ES-I3 (cell line): ENCODE measurements around the gene GLP1R.

ENCODE experiments used
- H3K36me3 ChIP-seq: 2 replicates; pipeline ENCODE4 v1.6.1; 2013; ENCODE audit warnings: mild to moderate bottlenecking, low read length, control low read depth, moderate library complexity; ENCODE audit not compliant: insufficient read depth
- H3K4me1 ChIP-seq: 2 replicates; pipeline ENCODE4 v1.6.1; 2013; ENCODE audit warnings: mild to moderate bottlenecking, control low read depth, low read length; ENCODE audit not compliant: insufficient read depth
- H3K9ac ChIP-seq: 2 replicates; pipeline ENCODE4 v1.6.1; 2013; ENCODE audit warnings: low read depth, mild to moderate bottlenecking, low read length, moderate library complexity
- H3K9me3 ChIP-seq: 2 replicates; pipeline ENCODE4 v1.6.1; 2013; ENCODE audit warnings: mild to moderate bottlenecking, low read length, moderate library complexity; ENCODE audit not compliant: control insufficient read depth, insufficient read depth

The GLP1R gene

GRCh38 chr6:39095578-39095977 is 47.0 kb downstream of the GLP1R start:
- Histone ChIP-seq H3K36me3 (no peaks in the 10 kb centered on the region), H3K4me1 (no peaks in the 10 kb centered on the region), H3K9me3 (no peaks in the 10 kb centered on the region), H3K9ac (no peak overlapping the region)

GRCh38 chr6:39100358-39100757 is 51.8 kb downstream of the GLP1R start:
- Histone ChIP-seq H3K36me3 (no peaks in the 10 kb centered on the region; the same call in 1 of the 2 replicates), H3K4me1 (no peaks in the 10 kb centered on the region), H3K9ac (no peak overlapping the region), H3K9me3 (no peaks in the 10 kb centered on the region)

GRCh38 chr6:39102071-39102820 is 53.7 kb downstream of the GLP1R start:
- Histone ChIP-seq H3K4me1 (no peaks in the 10 kb centered on the region), H3K36me3 (no peaks in the 10 kb centered on the region; the same call in 1 of the 2 replicates), H3K9ac (no peak overlapping the region), H3K9me3 (no peaks in the 10 kb centered on the region)

GRCh38 chr6:39102821-39103136 is 54.2 kb downstream of the GLP1R start:
- Histone ChIP-seq H3K9ac (no peak overlapping the region), H3K4me1 (no peaks in the 10 kb centered on the region), H3K9me3 (no peaks in the 10 kb centered on the region), H3K36me3 (no peaks in the 10 kb centered on the region; the same call in 1 of the 2 replicates)

GRCh38 chr6:39104528-39104927 is 55.9 kb downstream of the GLP1R start:
- H3K4me1 ChIP-seq: no peaks in the 10 kb centered on the region
- no peaks in the 10 kb centered on the region for H3K9me3 ChIP-seq
- peaks cover 6% of the 10 kb centered on the region for H3K36me3 ChIP-seq
- no peak overlapping the region for H3K9ac ChIP-seq

- H3K9me3 ChIP-seq: no peaks in the 10 kb centered on the region
- no peaks in the 10 kb centered on the region for H3K4me1 ChIP-seq
- no peak overlapping the region for H3K9ac ChIP-seq
- H3K36me3 ChIP-seq: peaks cover 9% of the 10 kb centered on the region
Measured at GRCh38 chr6:39107034-39107433, 58.5 kb downstream of the GLP1R start.

GRCh38 chr6:39107641-39108040 is 59.1 kb downstream of the GLP1R start:
- Histone ChIP-seq H3K9ac (no peak overlapping the region; the same call in 1 of the 2 replicates), H3K4me1 (no peaks in the 10 kb centered on the region)

GRCh38 chr6:39108041-39108839 is 59.7 kb downstream of the GLP1R start:
- Histone ChIP-seq H3K36me3 (peaks cover 9% of the 10 kb centered on the region), H3K4me1 (no peaks in the 10 kb centered on the region)

More at GRCh38 chr6:39107641-39108040, 59.1 kb downstream of the GLP1R start:
- peaks cover 9% of the 10 kb centered on the region for H3K36me3 ChIP-seq
- no peaks in the 10 kb centered on the region for H3K9me3 ChIP-seq

GRCh38 chr6:39111280-39111679 is 62.7 kb downstream of the GLP1R start:
- Histone ChIP-seq H3K9ac (no peak overlapping the region), H3K9me3 (no peaks in the 10 kb centered on the region), H3K4me1 (no peaks in the 10 kb centered on the region), H3K36me3 (peaks cover 9% of the 10 kb centered on the region)

More at GRCh38 chr6:39108041-39108839, 59.7 kb downstream of the GLP1R start:
- H3K9me3 ChIP-seq: no peaks in the 10 kb centered on the region
- no peak overlapping the region; the same call in 1 of the 2 replicates for H3K9ac ChIP-seq

GRCh38 chr6:39113788-39114187 is 65.2 kb downstream of the GLP1R start:
- Histone ChIP-seq H3K9me3 (no peaks in the 10 kb centered on the region), H3K36me3 (peaks cover 8% of the 10 kb centered on the region), H3K4me1 (no peaks in the 10 kb centered on the region), H3K9ac (peak overlapping the region; percentile 95; the same call in 1 of the 2 replicates)

GRCh38 chr6:39114388-39114703 is 65.8 kb downstream of the GLP1R start:
- H3K36me3 ChIP-seq: 0 out of 2 replicates have a peak, but pooled peaks cover 5% of the 10 kb centered on the region
- H3K4me1 ChIP-seq: no peaks in the 10 kb centered on the region
- peak overlapping the region; percentile 95; the same call in 1 of the 2 replicates for H3K9ac ChIP-seq
- H3K9me3 ChIP-seq: no peaks in the 10 kb centered on the region

- H3K9me3 ChIP-seq: no peaks in the 10 kb centered on the region
- H3K36me3 ChIP-seq: no peaks in the 10 kb centered on the region
- H3K9ac ChIP-seq: peak within 1 kb of the TSS; percentile 95
- no peaks in the 10 kb centered on the region for H3K4me1 ChIP-seq
Measured at GRCh38 chr6:39114704-39115599, 66.4 kb downstream of the GLP1R start, which contains the start of gene SAYSD1. SAYSD1 (minus strand) TSS chr6:39115186; CDS start chr6:39115089, 97 bp downstream.

- Histone ChIP-seq H3K36me3 (no peaks in the 10 kb centered on the region), H3K9me3 (no peaks in the 10 kb centered on the region), H3K9ac (no peak overlapping the region), H3K4me1 (no peaks in the 10 kb centered on the region)
Measured at GRCh38 chr6:39118921-39119320, 70.3 kb downstream of the GLP1R start.

- Histone ChIP-seq H3K9me3 (no peaks in the 10 kb centered on the region), H3K4me1 (no peaks in the 10 kb centered on the region), H3K9ac (no peak overlapping the region), H3K36me3 (no peaks in the 10 kb centered on the region)
Measured at GRCh38 chr6:39124114-39124513, 75.5 kb downstream of the GLP1R start.
